Caki2 (cell line): ENCODE results near the gene TK2. TPM values are rescaled to one million over a fixed set of nuclear protein-coding genes. Genes with fewer than 3 reads are reported as not detected.
"Not testable (repeated sequence)": the region's sequence is repeated elsewhere in the genome, so short reads cannot be mapped to it uniquely, and the experiment has no call there.

Experiments
- DNase-seq: peaks from one replicate; pipeline ENCODE4 v3.0.0-alpha.2; 2015; ENCODE audit warnings: low read depth
- in situ Hi-C: cut with HindIII; loops from 2 replicates; pipeline ENCODE4 v1.10.0; 2016; ENCODE audit warnings: low sequenced_read_pairs, low pct_unique_long_range_greater_than_20kb, mixed read lengths
- total RNA-seq: library from RNA; depleted of rRNA; stranded (reverse); fragments of >200 nt; shearing (Covaris generic); gene quantifications from 2 replicates; pipeline ENCODE4 v1.2.3, GENCODE V29; 2014; ENCODE audit warnings: low replicate concordance

TK2 gene
- total RNA-seq, 1 experiment from 2014 or later: 18.2 TPM

- in situ Hi-C loops: no loop called here
- DNase-seq: no peak
These were observed 21.6 kb downstream of the TK2 start for GRCh38 chr16:66528294-66528693.

GRCh38 chr16:66525396-66526180 lies 24.3 kb downstream of the TK2 start:
- no peak for DNase-seq
- in situ Hi-C loops: no loop called here

- in situ Hi-C loops: no loop called here
- no peak for DNase-seq
These were observed 25.2 kb downstream of the TK2 start for GRCh38 chr16:66524601-66525164.

- no peak for DNase-seq
- in situ Hi-C loops: no loop called here
These were observed 26.0 kb downstream of the TK2 start for GRCh38 chr16:66523861-66524354.

GRCh38 chr16:66522816-66523590 lies 26.9 kb downstream of the TK2 start:
- in situ Hi-C loops: no loop called here

GRCh38 chr16:66521951-66522771 lies 27.8 kb downstream of the TK2 start:
- in situ Hi-C loops: no loop called here
- peak; percentile 94 for DNase-seq

More at GRCh38 chr16:66522816-66523590, 26.9 kb downstream of the TK2 start:
- DNase-seq: no peak

GRCh38 chr16:66521252-66521713 lies 28.6 kb downstream of the TK2 start:
- no peak for DNase-seq
- in situ Hi-C loops: no loop called here

- no peak for DNase-seq
- in situ Hi-C loops: no loop called here
These were observed 29.3 kb downstream of the TK2 start for GRCh38 chr16:66520406-66521170.

GRCh38 chr16:66519482-66520373 lies 30.2 kb downstream of the TK2 start:
- in situ Hi-C loops: no loop called here

GRCh38 chr16:66517586-66518263 lies 32.2 kb downstream of the TK2 start:
- no peak for DNase-seq

More at GRCh38 chr16:66519482-66520373, 30.2 kb downstream of the TK2 start:
- no peak for DNase-seq

GRCh38 chr16:66516808-66517585 lies 32.9 kb downstream of the TK2 start:
- in situ Hi-C loops: no loop called here
- DNase-seq: peak; percentile 99

More at GRCh38 chr16:66517586-66518263, 32.2 kb downstream of the TK2 start:
- in situ Hi-C loops: no loop called here

GRCh38 chr16:66516509-66516807 lies 33.5 kb downstream of the TK2 start:
- in situ Hi-C loops: no loop called here

GRCh38 chr16:66515596-66516508 lies 34.1 kb downstream of the TK2 start:
- in situ Hi-C loops: no loop called here
- peak; percentile 71 for DNase-seq

More at GRCh38 chr16:66516509-66516807, 33.5 kb downstream of the TK2 start:
- no peak for DNase-seq

GRCh38 chr16:66514980-66515595 lies 34.8 kb downstream of the TK2 start:
- DNase-seq, in situ Hi-C loops: not testable (repeated sequence)
